Choroid plexus epithelial cell (primary cell): Measurements from ENCODE around the gene ZNF134.

Source experiments
- DNase-seq: peaks from one replicate; pipeline ENCODE4 v3.0.0-alpha.2; 2010; ENCODE audit warnings: low read depth
- H3K4me3 ChIP-seq: 2 replicates; pipeline ENCODE4 v1.5.1; 2011; ENCODE audit warnings: low read depth, mild to moderate bottlenecking, control low read depth, low read length, moderate library complexity
- TF ChIP-seq, protein P1 (sequence below): conservative IDR thresholded peaks from 2 replicates; pipeline ENCODE4 v1.5.1; 2011; ENCODE audit warnings: low read depth, mild to moderate bottlenecking, control low read depth, inconsistent platforms, low read length, moderate library complexity

The ZNF134 gene

GRCh38 chr19:57613941-57614743 is at the start of gene ZNF134:
Gene ZNF134 (plus strand): TSS chr19:57614242. CDS start chr19:57619469, 5,227 bp downstream.
- peak within 1 kb of the TSS; percentile 90 for H3K4me3 ChIP-seq
- DNase-seq = peak; percentile 92
- TF ChIP-seq, protein P1, sequence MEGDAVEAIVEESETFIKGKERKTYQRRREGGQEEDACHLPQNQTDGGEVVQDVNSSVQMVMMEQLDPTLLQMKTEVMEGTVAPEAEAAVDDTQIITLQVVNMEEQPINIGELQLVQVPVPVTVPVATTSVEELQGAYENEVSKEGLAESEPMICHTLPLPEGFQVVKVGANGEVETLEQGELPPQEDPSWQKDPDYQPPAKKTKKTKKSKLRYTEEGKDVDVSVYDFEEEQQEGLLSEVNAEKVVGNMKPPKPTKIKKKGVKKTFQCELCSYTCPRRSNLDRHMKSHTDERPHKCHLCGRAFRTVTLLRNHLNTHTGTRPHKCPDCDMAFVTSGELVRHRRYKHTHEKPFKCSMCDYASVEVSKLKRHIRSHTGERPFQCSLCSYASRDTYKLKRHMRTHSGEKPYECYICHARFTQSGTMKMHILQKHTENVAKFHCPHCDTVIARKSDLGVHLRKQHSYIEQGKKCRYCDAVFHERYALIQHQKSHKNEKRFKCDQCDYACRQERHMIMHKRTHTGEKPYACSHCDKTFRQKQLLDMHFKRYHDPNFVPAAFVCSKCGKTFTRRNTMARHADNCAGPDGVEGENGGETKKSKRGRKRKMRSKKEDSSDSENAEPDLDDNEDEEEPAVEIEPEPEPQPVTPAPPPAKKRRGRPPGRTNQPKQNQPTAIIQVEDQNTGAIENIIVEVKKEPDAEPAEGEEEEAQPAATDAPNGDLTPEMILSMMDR = peak; percentile 52

DNA sequence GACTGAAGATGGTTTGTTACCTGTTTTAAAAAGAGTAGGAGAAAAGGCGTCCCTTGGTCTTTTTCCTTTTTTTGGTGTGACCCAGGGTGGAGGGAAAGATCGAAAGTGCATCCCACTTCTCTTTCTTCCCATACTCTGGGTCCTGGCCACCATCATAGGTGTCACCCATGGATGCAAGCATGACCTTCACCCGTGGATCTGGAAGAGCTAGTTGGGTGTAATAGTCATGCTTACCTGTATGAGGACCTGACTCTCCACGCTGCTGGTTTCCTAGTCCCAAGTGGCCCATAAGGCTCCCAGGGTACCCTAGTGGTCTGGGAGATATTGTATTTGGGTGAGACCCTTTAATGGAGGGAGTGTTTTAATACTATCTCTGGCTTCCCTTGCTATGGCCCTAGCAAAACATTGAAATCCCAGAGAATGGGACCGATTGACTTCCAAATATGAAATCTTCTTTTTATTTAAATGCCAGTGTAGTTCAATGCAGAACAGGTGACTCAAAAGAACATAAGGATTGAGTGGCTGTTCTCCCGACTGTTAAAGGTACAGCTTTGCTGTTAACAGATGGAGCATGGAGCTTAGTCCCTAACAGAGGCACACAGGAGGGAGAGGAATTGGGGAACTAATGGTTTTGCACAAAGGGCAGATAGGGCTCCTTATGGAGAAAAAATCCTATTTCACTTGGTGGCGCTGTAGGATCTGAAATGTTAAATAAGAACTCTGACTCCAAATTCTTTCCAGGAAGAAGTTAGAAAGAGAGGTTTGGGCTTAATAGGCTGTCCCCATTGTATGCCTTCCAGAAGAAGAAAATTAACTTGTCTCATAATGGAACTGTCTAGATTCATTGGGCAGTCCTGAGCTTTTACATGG is 47.4 kb upstream of the ZNF134 start:
- TF ChIP-seq, protein P1 = no peak
- peak; percentile 61 for DNase-seq
- no peak overlapping the region for H3K4me3 ChIP-seq

DNA sequence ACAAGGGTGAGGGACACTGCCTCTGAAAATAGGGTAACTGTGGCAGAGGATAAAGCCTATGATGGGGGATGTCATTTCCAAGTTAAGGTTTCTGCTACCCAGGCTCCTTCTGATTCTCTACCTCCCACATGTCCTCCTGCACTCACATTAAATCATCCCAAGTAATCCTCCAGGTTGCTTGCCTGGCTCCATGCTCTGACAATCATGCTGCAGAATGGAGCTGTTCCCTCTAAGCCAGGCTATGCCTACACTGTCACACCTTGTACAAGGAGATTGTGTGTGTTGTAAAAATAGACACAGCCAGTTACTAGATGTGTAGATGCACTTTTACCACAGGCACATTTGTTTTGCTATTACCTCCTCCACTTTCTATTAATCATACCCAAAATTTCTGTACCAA is 43.3 kb upstream of the ZNF134 start:
- TF ChIP-seq, protein P1 = no peak
- no peak overlapping the region for H3K4me3 ChIP-seq
- DNase-seq = no peak

DNA sequence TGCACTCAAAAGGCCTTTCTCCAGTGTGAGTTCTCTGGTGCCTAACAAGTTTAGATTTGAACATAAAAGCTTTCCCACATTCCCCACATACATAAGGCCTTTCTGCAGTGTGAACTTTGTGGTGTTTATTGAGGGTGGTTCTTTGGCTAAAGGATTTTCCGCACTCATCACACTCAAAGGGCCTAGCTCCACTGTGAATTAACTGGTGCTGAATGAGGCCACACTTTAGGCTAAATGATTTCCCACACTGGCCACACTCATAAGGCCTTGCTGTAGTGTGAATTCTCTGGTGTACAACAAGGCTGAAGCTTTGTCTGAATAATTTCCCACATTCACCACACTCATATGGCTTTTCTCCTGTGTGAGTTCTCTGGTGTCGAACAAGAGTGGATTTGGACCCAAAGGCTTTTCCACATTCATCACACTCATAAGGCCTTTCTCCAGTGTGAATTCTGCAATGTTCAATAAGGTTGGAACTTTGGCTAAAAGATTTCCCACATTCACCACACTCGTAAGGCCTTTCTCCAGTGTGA is 41.6 kb upstream of the ZNF134 start:
- H3K4me3 ChIP-seq = no peak overlapping the region
- no peak for DNase-seq
- TF ChIP-seq, protein P1 = no peak

DNA sequence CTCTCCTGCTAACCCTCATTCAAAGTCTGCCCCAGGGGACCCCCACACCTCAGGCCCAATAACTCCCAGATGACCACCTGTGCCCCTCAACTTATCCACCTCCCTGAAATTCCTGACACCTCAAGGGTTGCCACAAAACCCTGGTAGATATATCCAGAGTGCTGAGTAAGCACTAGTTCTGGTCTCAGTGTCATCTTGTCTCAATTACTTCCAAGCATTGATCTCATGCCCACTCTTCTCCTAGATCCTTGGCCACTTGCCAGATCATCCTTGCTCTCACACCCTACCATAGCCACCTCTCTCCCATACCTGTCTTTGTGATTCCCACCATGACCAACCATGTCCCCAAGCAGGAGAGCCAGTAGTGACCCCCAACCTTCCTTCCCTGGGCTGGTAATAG is 37.4 kb upstream of the ZNF134 start:
- DNase-seq = no peak
- TF ChIP-seq, protein P1 = no peak
- no peak overlapping the region for H3K4me3 ChIP-seq

- DNase-seq = peak; percentile 99
- H3K4me3 ChIP-seq = peak within 1 kb of the TSS; percentile 90
- TF ChIP-seq, protein P1 = peak; percentile 40
Observed at GRCh38 chr19:57578487-57579205, 35.4 kb upstream of the ZNF134 start, which contains the start of gene ZNF416. Gene ZNF416 (minus strand): TSS chr19:57578911. CDS start chr19:57578704, 207 bp downstream.
